Liver (tissue), 3 donors: Measurements from ENCODE around the gene SH3BP2.

Experiments used
- JUND ChIP-seq, 2 donors: IDR thresholded peaks; 2 replicates each; pipeline ENCODE4 v1.6.1; 2016; ENCODE audit warnings: antibody characterized with exemption in 2 of 2
- SP1 ChIP-seq: IDR thresholded peaks from 2 replicates; pipeline ENCODE4 v1.6.1; 2018; ENCODE audit warnings: antibody characterized with exemption, mild to moderate bottlenecking
- TF ChIP-seq, protein P1 (sequence below): fragments of 150-350 bp; IDR thresholded peaks from 2 replicates; pipeline ENCODE4 v1.5.1; 2017; ENCODE audit warnings: improper control_type of control experiment, low read depth, low read length; ENCODE audit not compliant: missing input control
- donor health status: healthy.
- donor health status: healthy.

- TF ChIP-seq SP1 = peak; percentile 7
- TF ChIP-seq JUND (IDR thresholded peaks at IDR 0.05) = no peak
- TF ChIP-seq, protein P1, sequence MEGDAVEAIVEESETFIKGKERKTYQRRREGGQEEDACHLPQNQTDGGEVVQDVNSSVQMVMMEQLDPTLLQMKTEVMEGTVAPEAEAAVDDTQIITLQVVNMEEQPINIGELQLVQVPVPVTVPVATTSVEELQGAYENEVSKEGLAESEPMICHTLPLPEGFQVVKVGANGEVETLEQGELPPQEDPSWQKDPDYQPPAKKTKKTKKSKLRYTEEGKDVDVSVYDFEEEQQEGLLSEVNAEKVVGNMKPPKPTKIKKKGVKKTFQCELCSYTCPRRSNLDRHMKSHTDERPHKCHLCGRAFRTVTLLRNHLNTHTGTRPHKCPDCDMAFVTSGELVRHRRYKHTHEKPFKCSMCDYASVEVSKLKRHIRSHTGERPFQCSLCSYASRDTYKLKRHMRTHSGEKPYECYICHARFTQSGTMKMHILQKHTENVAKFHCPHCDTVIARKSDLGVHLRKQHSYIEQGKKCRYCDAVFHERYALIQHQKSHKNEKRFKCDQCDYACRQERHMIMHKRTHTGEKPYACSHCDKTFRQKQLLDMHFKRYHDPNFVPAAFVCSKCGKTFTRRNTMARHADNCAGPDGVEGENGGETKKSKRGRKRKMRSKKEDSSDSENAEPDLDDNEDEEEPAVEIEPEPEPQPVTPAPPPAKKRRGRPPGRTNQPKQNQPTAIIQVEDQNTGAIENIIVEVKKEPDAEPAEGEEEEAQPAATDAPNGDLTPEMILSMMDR = no peak
Observed at GRCh38 chr4:2805712-2806389, 13.0 kb downstream of the SH3BP2 start.
